ENCODE measurements around the gene FAM13A.

Gene FAM13A

DNA sequence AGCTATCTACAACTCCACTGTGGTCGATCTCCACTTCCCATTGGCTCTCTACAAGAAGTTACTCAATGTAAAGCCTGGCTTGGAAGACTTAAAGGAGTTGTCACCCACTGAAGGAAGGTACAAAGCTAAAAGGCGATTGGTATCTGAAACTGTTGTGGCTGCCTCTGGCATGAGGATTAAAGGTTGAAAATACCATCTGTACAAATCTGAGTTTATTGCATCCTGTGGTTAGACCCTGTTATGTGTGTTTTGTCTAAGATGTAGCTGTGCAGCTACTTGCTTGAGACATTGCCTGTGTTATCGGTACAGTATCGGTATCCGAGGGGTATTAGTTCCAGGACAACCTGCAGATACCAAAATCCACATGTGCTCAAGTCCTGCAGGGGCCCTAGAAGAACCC lies 375.8 kb downstream of the FAM13A start:
- TF ChIP-seq, protein P1, sequence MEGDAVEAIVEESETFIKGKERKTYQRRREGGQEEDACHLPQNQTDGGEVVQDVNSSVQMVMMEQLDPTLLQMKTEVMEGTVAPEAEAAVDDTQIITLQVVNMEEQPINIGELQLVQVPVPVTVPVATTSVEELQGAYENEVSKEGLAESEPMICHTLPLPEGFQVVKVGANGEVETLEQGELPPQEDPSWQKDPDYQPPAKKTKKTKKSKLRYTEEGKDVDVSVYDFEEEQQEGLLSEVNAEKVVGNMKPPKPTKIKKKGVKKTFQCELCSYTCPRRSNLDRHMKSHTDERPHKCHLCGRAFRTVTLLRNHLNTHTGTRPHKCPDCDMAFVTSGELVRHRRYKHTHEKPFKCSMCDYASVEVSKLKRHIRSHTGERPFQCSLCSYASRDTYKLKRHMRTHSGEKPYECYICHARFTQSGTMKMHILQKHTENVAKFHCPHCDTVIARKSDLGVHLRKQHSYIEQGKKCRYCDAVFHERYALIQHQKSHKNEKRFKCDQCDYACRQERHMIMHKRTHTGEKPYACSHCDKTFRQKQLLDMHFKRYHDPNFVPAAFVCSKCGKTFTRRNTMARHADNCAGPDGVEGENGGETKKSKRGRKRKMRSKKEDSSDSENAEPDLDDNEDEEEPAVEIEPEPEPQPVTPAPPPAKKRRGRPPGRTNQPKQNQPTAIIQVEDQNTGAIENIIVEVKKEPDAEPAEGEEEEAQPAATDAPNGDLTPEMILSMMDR (IDR thresholded peaks at IDR 0.05; ENCODE audit: insufficient read depth, low read length, poor library complexity, severe bottlenecking) = no peak
- H3K36me3 ChIP-seq (ENCODE audit: control insufficient read depth, insufficient read depth, low read length) = no peaks in the 10 kb centered on the region; the same call in 1 of the 2 replicates

More for the DNA sequence above, 375.8 kb downstream of the FAM13A start:
- no peak overlapping the region for H3K4me3 ChIP-seq (replicated peaks; ENCODE audit: low read depth, low read length)
- no peaks in the 10 kb centered on the region for H3K27me3 ChIP-seq (replicated peaks; ENCODE audit: control insufficient read depth, insufficient read depth, low read length)
- DNase-seq (ENCODE audit: extremely low read depth, insufficient read length) = no peak

All from GM06990 (cell line).